H1 (cell line): Measurements from ENCODE around the gene THADA. TPM values are rescaled to one million over a fixed set of nuclear protein-coding genes. Genes with fewer than 3 reads are reported as not detected.

Experiments used
- CTCF ChIA-PET: fragments of 300-600 bp; sonication (Branson Sonifier 250); formaldehyde crosslinking; loops from one replicate; lab custom pipeline; 2021; ENCODE audit not compliant: partially characterized antibody; lab: Charles Lee
- POLR2A ChIA-PET: fragments of 300-600 bp; sonication (Branson Sonifier 250); formaldehyde crosslinking; loops from one replicate; lab custom pipeline; 2021; ENCODE audit warnings: inconsistent platforms; ENCODE audit not compliant: partially characterized antibody; lab: Charles Lee
- DNase-seq, 2 experiments: peaks; one replicate each; pipeline versions ENCODE4 v3.0.0 to v3.0.0-alpha.2; 2010 to 2022; ENCODE audit warnings: low spot score in 2 of 2, low read depth in 1 of 2, mixed read lengths in 1 of 2
- FAIRE-seq: peaks from 2 replicates; lab custom pipeline; 2011; peaks lifted over from hg19 to GRCh38; lab: Jason Lieb, UNC
- H2AFZ ChIP-seq: 2 replicates; pipeline ENCODE4 v1.8.1; 2012; ENCODE audit warnings: low read length, inconsistent platforms
- H2AK5ac ChIP-seq: 2 replicates; pipeline ENCODE4 v1.6.1; 2013; ENCODE audit warnings: low read depth, low read length
- H2BK120ac ChIP-seq: replicated peaks from 2 replicates; pipeline ENCODE3; 2013; ENCODE audit warnings: low read depth, low read length, inconsistent platforms
- H2BK12ac ChIP-seq: 2 replicates; pipeline ENCODE4 v1.6.1; 2013; ENCODE audit warnings: low read depth, low read length
- H2BK15ac ChIP-seq: 2 replicates; pipeline ENCODE4 v1.6.1; 2013; ENCODE audit warnings: low read length
- H2BK20ac ChIP-seq: 2 replicates; pipeline ENCODE4 v1.6.1; 2013; ENCODE audit warnings: low read length
- H2BK5ac ChIP-seq: 2 replicates; pipeline ENCODE4 v1.6.1; 2013; ENCODE audit warnings: low read depth, low read length
- H3K14ac ChIP-seq: 2 replicates; pipeline ENCODE4 v1.6.1; 2013; ENCODE audit warnings: inconsistent platforms; ENCODE audit not compliant: insufficient read length
- H3K18ac ChIP-seq: 2 replicates; pipeline ENCODE4 v1.6.1; 2013; ENCODE audit warnings: low read length; ENCODE audit errors: extremely low read depth
- H3K23ac ChIP-seq: 2 replicates; pipeline ENCODE4 v1.6.1; 2013; ENCODE audit warnings: inconsistent platforms; ENCODE audit not compliant: insufficient read length
- H3K23me2 ChIP-seq: 2 replicates; pipeline ENCODE4 v1.6.1; 2013; ENCODE audit warnings: low read depth, low read length
- H3K27ac ChIP-seq: 2 replicates; pipeline ENCODE4 v1.6.1; 2011; ENCODE audit warnings: low read depth, low read length, inconsistent platforms
- H3K27me3 ChIP-seq, 4 experiments: replicated peaks in 1 of 4; 1 replicate in 1 of 4; 2 replicates in 3 of 4; pipeline versions ENCODE4 v1.6.1 to v1.8.1; 2011 to 2013; ENCODE audit warnings: low read length in 3 of 4, mild to moderate bottlenecking in 3 of 4, inconsistent platforms in 2 of 4, mixed read lengths in 2 of 4, moderate library complexity in 1 of 4; ENCODE audit not compliant: control insufficient read depth in 3 of 4, insufficient read depth in 3 of 4; ENCODE audit errors: extremely low read depth in 1 of 4
- H3K36me3 ChIP-seq, 4 experiments: 2 replicates each; pipeline versions ENCODE4 v1.6.1 to v1.8.1; 2011 to 2013; ENCODE audit warnings: mild to moderate bottlenecking in 4 of 4, low read length in 3 of 4, moderate library complexity in 2 of 4, control low read depth in 1 of 4, inconsistent platforms in 1 of 4; ENCODE audit not compliant: insufficient read depth in 4 of 4, control insufficient read depth in 2 of 4
- H3K4ac ChIP-seq: replicated peaks from 2 replicates; pipeline ENCODE3; 2013; ENCODE audit warnings: low read length, low read depth, mixed read lengths, inconsistent platforms; ENCODE audit not compliant: insufficient read length
- H3K4me1 ChIP-seq, 4 experiments: replicated peaks in 1 of 4; 1 replicate in 1 of 4; 2 replicates in 3 of 4; pipeline versions ENCODE4 v1.6.1 to v1.8.1; 2011 to 2013; ENCODE audit warnings: low read length in 3 of 4, inconsistent platforms in 2 of 4, mixed read lengths in 1 of 4; ENCODE audit not compliant: insufficient read depth in 4 of 4, control insufficient read depth in 3 of 4
- H3K4me2 ChIP-seq, 2 experiments: 2 replicates each; pipeline versions ENCODE4 v1.6.1 to v1.8.1; 2011 to 2013; ENCODE audit warnings: low read depth in 2 of 2, low read length in 2 of 2, control low read depth in 1 of 2, inconsistent platforms in 1 of 2, mild to moderate bottlenecking in 1 of 2; ENCODE audit not compliant: insufficient read depth in 1 of 2
- H3K4me3 ChIP-seq, 4 experiments: fragments of 200-600, 300-600 bp in 1 of 4; sonication (generic), shearing (Covaris generic), sonication (Bioruptor Twin) in 1 of 4; 2 replicates each; pipeline versions ENCODE4 v1.5.1 to v1.8.1; 2011 to 2016; ENCODE audit warnings: low read length in 4 of 4, low read depth in 3 of 4, control low read depth in 2 of 4, inconsistent platforms in 2 of 4, mild to moderate bottlenecking in 2 of 4, mixed read lengths in 1 of 4, moderate library complexity in 1 of 4; ENCODE audit not compliant: insufficient read depth in 2 of 4; ENCODE audit errors: extremely low read depth in 1 of 4
- H3K56ac ChIP-seq: replicated peaks from 2 replicates; pipeline ENCODE3; 2013; ENCODE audit warnings: low read depth, mild to moderate bottlenecking, mixed read lengths, low read length, inconsistent platforms; ENCODE audit not compliant: insufficient read length
- H3K79me1 ChIP-seq: 2 replicates; pipeline ENCODE4 v1.6.1; 2013; ENCODE audit warnings: low read depth, low read length, control low read depth
- H3K79me2 ChIP-seq, 2 experiments: 2 replicates each; pipeline versions ENCODE4 v1.6.1 to v1.8.1; 2012 to 2013; ENCODE audit warnings: low read length in 2 of 2, mild to moderate bottlenecking in 2 of 2, inconsistent platforms in 1 of 2; ENCODE audit not compliant: insufficient read depth in 2 of 2, control insufficient read depth in 1 of 2
- H3K9ac ChIP-seq, 4 experiments: replicated peaks in 1 of 4; 1 replicate in 1 of 4; 2 replicates in 3 of 4; pipeline versions ENCODE4 v1.6.1 to v1.8.1; 2011 to 2013; ENCODE audit warnings: low read depth in 3 of 4, low read length in 3 of 4, control low read depth in 2 of 4, mild to moderate bottlenecking in 2 of 4, moderate library complexity in 2 of 4, inconsistent platforms in 1 of 4; ENCODE audit errors: extremely low read depth in 1 of 4
- H3K9me3 ChIP-seq, 2 experiments: 2 replicates each; pipeline versions ENCODE4 v1.6.1 to v1.8.1; 2012 to 2013; ENCODE audit warnings: mild to moderate bottlenecking in 2 of 2, moderate library complexity in 2 of 2, control low read depth in 1 of 2, inconsistent platforms in 1 of 2, low read depth in 1 of 2, low read length in 1 of 2, mixed read lengths in 1 of 2; ENCODE audit not compliant: insufficient read depth in 2 of 2
- H4K20me1 ChIP-seq, 2 experiments: replicated peaks in 1 of 2; 2 replicates each; pipeline versions ENCODE3 to v1.8.1; 2011 to 2013; ENCODE audit warnings: inconsistent platforms in 2 of 2, low read length in 2 of 2, mild to moderate bottlenecking in 1 of 2; ENCODE audit not compliant: insufficient read depth in 2 of 2, control insufficient read depth in 1 of 2
- H4K5ac ChIP-seq: 2 replicates; pipeline ENCODE4 v1.6.1; 2013; ENCODE audit warnings: low read length, low read depth, mixed read lengths, inconsistent platforms; ENCODE audit not compliant: insufficient read length
- H4K8ac ChIP-seq: 2 replicates; pipeline ENCODE4 v1.8.0; 2013; ENCODE audit warnings: mild to moderate bottlenecking, moderate library complexity, low read length, inconsistent platforms; ENCODE audit not compliant: insufficient read depth; ENCODE audit errors: extremely low read depth
- H4K91ac ChIP-seq: replicated peaks from 2 replicates; pipeline ENCODE3; 2013; ENCODE audit warnings: low read length, mixed read lengths, inconsistent platforms; ENCODE audit not compliant: insufficient read length
- SUZ12 ChIP-seq: fragments of 200-600 bp; sonication (generic); IDR thresholded peaks from 2 replicates; pipeline ENCODE4 v1.6.1; 2012; ENCODE audit warnings: mild to moderate bottlenecking, inconsistent platforms, low read length, moderate library complexity, mixed read lengths
- WGBS, 2 experiments: shearing (Covaris generic) in 1 of 2; methylation state at CpG; one replicate each; pipeline versions ENCODE4 v1.1.6 to v1.1.7; 2013 to 2015; ENCODE audit warnings: low lambda C conversion rate in 2 of 2, mixed read lengths in 2 of 2, inconsistent platforms in 1 of 2, low coverage in 1 of 2, missing lambda C conversion rate in 1 of 2; ENCODE audit not compliant: insufficient replicate concordance in 2 of 2, insufficient coverage in 1 of 2, insufficient read length in 1 of 2; ENCODE audit errors: extremely low coverage in 1 of 2, missing lambda C conversion rate in 1 of 2; 5-methylcytosine and 5-hydroxymethylcytosine counted together
- polyA plus RNA-seq, 7 experiments: library from polyadenylated mRNA; depleted of rRNA in 3 of 7; stranded (reverse) in 5 of 7; unstranded in 2 of 7; fragments of >200 nt in 5 of 7; fragments of 200-250 nt in 2 of 7; gene quantifications; 1 replicate in 5 of 7; 2 replicates in 1 of 7; 4 replicates in 1 of 7; pipeline versions ENCODE4 v1.2.1 to v1.2.3, GENCODE V29; 2011 to 2013; ENCODE audit warnings: missing spikeins in 2 of 7, mixed read lengths in 2 of 7
- total RNA-seq: library from RNA; stranded (reverse); fragmentation: NEBNext Ultra II Directional; extraction: Animal tissue kit (Norgen Biotek cat#: 25700); gene quantifications from 2 replicates; pipeline ENCODE4 v1.2.1, GENCODE V29; 2021

THADA gene
- total and polyA plus RNA-seq, 2 of the 8 experiments (the other 6 are each of a cell fraction or from before 2014, with no cell fraction given), result 22.4 to 26.8 TPM

GRCh38 chr2:43306197-43306596 lies 289.6 kb downstream of the THADA start:
- no peak overlapping the region for H2BK5ac ChIP-seq
- no peak overlapping the region for H3K9ac ChIP-seq
- no peak overlapping the region for H2AK5ac ChIP-seq
- no peak overlapping the region for H3K18ac ChIP-seq
- no peak overlapping the region for H3K4me2 ChIP-seq
- no peak overlapping the region for H4K91ac ChIP-seq
- H4K8ac ChIP-seq, result no peak overlapping the region
- no peak overlapping the region for H3K14ac ChIP-seq
- ChIA-PET POLR2A (no interaction called here), CTCF (no interaction called here)
- H3K36me3 ChIP-seq, result no peaks in the 10 kb centered on the region
- H3K9me3 ChIP-seq, result no peaks in the 10 kb centered on the region
- H4K5ac ChIP-seq, result no peak overlapping the region
- no peaks in the 10 kb centered on the region for H4K20me1 ChIP-seq
- WGBS, 2 experiments, result 99% methylated on average over 5 of the region's 5 CpGs; no CpG with 5 or more reads in 1 of the 2 experiments
- no peak overlapping the region for H2BK15ac ChIP-seq
- H3K79me1 ChIP-seq, result no peaks in the 10 kb centered on the region
- no peaks in the 10 kb centered on the region for H3K79me2 ChIP-seq
- FAIRE-seq (no peak), DNase-seq (no peak)
- no peaks in the 10 kb centered on the region for H3K4me1 ChIP-seq
- H3K4me3 ChIP-seq, result no peak overlapping the region
- no peak overlapping the region for H2BK120ac ChIP-seq
- no peak overlapping the region for H2BK12ac ChIP-seq
- no peak overlapping the region for H3K4ac ChIP-seq
- H3K23me2 ChIP-seq, result no peaks in the 10 kb centered on the region
- TF ChIP-seq SUZ12, result no peak
- H2AFZ ChIP-seq, result no peak overlapping the region
- H3K27ac ChIP-seq, result no peak overlapping the region
- no peak overlapping the region for H3K23ac ChIP-seq
- no peaks in the 10 kb centered on the region for H3K27me3 ChIP-seq
- no peak overlapping the region for H3K56ac ChIP-seq
- no peak overlapping the region for H2BK20ac ChIP-seq
